Adipose tissue (tissue), 3 donors: ENCODE results near the gene LINC00305. TPM values are rescaled to one million over a fixed set of nuclear protein-coding genes. Genes with fewer than 3 reads are reported as not detected.

Experiments used
- H3K27ac ChIP-seq: one replicate; pipeline ENCODE4 v1.5.1; 2013; ENCODE audit warnings: low read depth, low read length
- WGBS, 3 donors: extraction: QIAGEN DNeasy Blood & Tissue Kit; methylation state at CpG; one replicate each; pipeline ENCODE4 v1.1.7; 2013; 5-methylcytosine and 5-hydroxymethylcytosine counted together
- polyA plus RNA-seq, 3 donors: library from polyadenylated mRNA; stranded (reverse); fragments of 200-250 nt; gene quantifications; one replicate each; pipeline ENCODE4 v1.2.3, GENCODE V29; 2013
- donor health status: healthy with polysubstance abuse.
- donor health status: Bipolar disorder and iron deficiency.
- donor health status: healthy.

Gene LINC00305
- polyA plus RNA-seq, result not detected

DNA sequence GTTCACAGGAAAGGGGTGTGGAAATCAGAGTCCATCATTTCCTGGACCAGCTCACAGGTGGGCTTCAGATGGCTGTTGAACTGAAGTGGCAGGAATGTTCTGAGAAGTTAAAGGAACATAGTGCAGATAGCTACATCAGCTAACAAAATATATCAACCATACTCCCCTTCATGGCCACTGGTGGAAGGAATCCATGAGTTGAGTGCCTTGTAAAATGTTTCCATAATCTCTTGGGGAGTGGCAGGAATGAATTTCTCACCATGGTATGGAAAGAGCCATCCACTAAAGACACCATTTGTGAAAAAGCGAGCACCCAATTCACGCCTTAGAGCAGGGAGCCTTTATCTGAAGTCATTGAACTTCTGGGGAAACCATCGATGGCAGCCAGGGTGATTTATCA, at the start of gene LINC00305:
TSS of gene LINC00305 (minus strand) at position 101 of the 400 bp plus-strand sequence.
- 67 to 86% (median 79%) methylated on average over 3 of the region's 3 CpGs for WGBS, 3 donors

DNA sequence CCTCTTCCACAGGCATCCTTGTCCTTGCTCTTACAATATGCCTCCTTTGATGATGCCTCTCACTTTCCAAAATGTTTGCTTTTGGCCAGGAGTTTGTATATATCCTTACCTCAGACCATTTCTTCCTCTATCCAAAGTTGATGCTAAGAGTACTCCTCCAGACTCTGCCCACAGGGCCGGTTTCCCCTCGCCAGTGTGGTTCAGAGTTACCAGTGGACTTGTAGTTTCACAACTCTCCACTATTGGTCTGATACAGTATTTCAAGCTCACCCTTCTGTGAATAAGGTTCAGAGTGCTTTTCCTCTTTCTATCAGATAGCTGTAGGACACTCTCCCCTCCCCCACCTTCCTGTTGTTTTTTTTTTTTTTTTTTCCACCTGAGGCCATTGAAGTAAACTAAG, 42.2 kb upstream of the LINC00305 start:
- 81 to 89% (median 86%) methylated on average over 2 of the region's 2 CpGs for WGBS, 3 donors

More for the DNA sequence above, at the start of gene LINC00305:
- H3K27ac ChIP-seq, result no peak within 1 kb of the TSS

DNA sequence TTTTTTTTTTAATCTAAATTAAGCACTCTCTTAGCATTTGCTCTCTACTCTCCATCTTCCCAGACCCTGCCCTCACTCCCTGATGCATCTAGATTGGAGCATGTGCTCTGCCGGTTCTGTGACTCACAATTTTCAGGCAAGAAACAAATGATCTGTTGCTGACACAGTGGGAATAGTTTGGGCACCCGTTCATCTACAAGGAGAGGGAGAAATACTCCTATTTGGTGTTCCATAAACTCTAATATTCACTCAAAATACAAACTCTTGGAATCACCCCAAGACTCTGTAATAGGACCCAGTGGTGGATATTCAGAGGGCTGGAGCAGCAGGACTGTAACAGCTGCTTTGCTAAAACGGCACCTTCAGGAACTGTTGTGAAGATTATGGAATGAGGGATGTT, 37.1 kb upstream of the LINC00305 start:
- no peak overlapping the region for H3K27ac ChIP-seq
- 58 to 60% (median 60%) methylated on average over 3 of the region's 3 CpGs for WGBS, 3 donors

More for the DNA sequence above, 42.2 kb upstream of the LINC00305 start:
- no peak overlapping the region for H3K27ac ChIP-seq

DNA sequence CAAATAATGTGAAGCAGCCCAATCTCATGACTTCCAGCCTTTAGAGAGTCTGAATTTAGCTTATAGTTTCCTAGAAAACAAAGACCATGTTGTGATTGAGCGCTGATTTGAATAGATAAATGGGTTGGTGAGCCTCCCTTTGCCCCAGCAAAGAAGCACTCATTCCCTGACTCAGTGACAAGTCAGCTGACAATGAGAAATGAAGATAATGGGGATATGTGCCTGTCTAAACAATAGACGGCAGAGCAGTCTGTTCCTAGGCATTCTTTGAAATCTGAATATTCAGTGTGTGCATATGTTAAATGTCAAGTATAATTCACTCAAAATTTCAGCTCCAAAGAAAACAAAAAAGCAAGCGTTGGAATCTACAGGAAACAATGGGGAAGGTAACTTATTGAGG, 34.8 kb upstream of the LINC00305 start:
- 62 to 73% (median 71%) methylated on average over 3 of the region's 3 CpGs for WGBS, 3 donors
- no peak overlapping the region for H3K27ac ChIP-seq

DNA sequence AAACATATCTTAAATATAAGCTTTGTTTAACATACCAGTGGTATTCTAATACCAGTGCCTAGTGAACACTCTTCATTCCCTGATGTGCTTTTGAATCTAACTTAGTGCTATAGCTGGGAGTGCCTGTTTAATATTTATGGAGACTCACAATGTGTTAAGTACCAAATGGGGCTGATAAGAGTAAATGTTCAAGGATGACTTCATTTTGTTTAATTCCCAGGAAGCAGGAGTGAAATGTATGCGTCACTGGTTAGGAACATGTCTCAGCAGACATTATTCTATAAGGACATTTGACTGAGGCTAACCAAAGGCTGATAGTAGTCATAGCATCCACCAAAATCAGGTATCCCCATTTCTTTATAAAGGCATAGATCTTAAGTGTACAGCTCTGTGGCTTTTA, 31.7 kb upstream of the LINC00305 start:
- no peak overlapping the region for H3K27ac ChIP-seq
- 74 to 78% (median 77%) methylated on average over 1 of the region's 1 CpG for WGBS, 3 donors

DNA sequence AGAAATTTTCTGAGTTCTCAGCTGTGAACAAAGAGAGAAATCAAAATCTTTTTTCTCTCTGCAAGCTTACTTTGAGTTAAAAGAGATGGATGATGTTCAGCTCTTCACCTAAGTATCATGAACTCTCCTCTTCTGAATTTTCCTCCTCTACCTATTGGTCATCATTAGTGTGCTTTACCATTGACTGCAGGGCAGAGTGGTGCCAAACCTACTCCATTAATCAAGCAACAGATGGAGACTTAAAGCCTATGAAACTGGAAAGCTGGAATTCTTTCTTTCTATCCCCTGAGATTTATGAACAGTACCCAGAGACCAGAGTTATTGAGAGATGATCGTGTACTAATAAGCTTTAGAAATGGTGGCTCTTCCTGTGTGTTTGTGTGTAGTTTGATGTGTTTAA, 31.3 kb upstream of the LINC00305 start:
- 50 to 72% (median 61%) methylated on average over 1 of the region's 1 CpG for WGBS, 3 donors
- no peak overlapping the region for H3K27ac ChIP-seq

DNA sequence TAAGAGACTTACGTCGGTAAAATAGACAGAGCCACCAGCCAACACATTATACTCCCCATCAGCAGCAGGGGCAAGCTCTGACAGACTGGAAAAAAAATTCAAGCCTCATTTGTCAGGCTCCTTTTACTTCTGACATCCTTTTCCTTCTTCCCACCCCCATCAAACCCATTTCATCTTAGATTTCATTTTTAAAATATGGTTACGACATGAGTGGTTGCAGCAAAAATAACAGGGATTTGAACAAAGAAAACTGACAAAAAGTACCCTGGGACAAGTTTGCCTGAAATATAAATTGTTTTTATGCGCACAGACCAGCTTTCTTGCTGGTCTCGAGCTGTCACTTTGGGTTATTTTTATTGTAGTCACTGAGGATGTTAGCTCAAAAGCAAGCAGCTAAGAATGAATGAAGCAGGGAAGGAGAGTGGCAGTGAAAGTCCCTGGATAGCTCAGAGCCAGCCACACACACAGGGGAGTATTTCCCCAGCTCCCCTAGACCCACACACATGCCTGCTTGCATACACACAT, 30.7 kb upstream of the LINC00305 start:
- 79 to 89% (median 86%) methylated on average over 5 of the region's 5 CpGs for WGBS, 3 donors
- no peak overlapping the region for H3K27ac ChIP-seq

DNA sequence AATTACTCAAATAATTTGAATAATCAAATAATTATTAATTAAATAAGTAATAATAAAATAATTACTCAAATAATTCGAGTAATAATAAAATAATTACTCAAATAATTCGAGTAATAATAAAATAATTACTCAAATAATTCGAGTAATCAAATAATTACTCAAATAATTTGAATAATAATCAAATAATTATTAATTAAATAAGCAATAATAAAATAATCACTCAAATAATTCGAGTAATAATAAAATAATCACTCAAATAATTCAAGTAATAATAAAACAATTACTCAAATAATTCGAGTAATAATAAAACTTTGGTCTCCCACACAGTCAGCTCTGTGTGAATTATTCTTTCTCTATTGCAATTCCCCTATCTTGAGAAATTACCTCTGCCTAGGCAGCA, 30.0 kb upstream of the LINC00305 start:
- WGBS, 3 donors, result 72 to 79% (median 79%) methylated on average over 5 of the region's 5 CpGs
- no peak overlapping the region for H3K27ac ChIP-seq

DNA sequence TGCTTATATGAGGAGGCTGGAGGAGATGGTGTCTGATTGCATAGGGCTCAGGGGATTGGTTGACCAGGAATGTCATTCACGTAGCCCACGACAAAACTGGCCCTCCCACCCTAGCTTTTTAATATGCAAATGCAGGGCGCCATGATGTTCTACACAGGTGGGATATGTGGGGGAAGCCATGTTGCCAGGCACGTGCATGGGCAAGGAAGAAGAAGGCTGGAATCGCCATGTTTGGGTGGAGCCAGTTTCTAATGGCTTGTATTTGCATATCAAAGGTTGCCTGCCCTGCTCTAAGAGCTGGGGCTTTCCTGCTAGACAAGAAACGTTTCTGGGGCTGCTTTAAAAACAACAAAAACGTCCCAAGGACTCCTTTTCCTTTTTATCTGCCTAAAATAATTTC, 26.5 kb upstream of the LINC00305 start:
- no peak overlapping the region for H3K27ac ChIP-seq
- WGBS, 3 donors, result 77 to 79% (median 79%) methylated on average over 7 of the region's 7 CpGs

DNA sequence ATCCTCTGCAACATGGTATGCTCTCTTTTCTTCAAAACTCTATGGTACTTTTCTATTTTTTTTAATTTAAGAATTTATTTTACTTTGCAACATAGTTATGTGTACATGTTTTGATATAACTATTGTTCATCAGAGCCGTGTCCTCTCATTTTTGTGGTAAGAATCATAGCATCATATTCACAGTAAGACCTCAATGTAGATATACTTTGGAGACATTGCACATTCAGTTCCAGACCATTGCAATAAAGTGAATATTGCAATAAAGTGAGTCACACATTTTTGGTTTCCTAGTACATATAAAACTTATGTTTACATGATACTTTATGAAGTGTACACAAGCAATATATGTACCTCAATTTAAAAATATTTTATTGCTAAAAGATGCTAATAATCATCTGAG, 22.7 kb upstream of the LINC00305 start:
- H3K27ac ChIP-seq, result no peak overlapping the region
- whole genome bisulfite sequencing, 3 donors, result 32 to 97% (median 93%) methylated on average over 1 of the region's 1 CpG

DNA sequence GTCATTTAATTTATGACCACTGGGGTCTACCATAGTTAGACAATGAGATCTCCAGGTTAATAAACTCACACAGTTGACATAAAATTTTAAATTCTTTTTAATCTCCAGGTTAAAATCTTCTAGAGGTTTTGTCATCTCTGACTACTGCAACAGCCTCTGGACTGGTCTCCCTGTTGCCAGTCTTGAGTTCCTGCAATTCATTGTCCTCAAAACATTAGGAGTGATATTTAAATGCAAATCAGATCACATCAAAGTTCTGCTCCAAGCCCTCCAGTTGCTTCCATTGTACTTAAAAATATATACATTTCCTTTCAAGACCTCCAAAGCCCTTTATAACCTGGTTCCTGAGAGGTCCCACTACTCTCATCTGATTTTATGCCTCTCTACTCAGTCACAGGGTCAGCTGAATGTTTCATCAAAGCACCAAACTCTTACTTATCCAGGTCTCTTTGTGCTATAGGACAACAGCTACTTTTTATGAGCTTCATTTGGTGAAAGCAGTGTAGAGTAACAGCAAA, 18.6 kb upstream of the LINC00305 start:
- H3K27ac ChIP-seq, result no peak overlapping the region

DNA sequence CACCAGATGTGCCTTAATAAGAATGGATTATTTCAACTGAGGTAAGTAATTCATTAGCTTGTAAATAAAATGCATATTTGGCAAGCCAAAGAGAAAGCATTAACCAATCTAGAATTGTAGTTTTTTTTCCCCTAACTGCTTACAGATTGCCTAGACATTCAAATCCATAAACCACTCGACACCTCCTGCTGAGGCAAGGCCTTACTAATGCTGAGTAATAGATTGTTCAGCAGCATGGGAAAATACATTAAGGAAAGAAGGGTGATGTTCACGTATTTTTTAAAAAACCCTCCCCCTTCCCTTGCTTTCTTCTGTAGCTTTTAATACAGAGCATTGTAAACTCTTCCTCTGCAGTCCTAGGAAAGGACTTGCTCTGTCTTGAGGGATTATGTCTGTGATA, 17.0 kb upstream of the LINC00305 start:
- WGBS, 3 donors, result 42 to 61% (median 53%) methylated on average over 2 of the region's 2 CpGs

DNA sequence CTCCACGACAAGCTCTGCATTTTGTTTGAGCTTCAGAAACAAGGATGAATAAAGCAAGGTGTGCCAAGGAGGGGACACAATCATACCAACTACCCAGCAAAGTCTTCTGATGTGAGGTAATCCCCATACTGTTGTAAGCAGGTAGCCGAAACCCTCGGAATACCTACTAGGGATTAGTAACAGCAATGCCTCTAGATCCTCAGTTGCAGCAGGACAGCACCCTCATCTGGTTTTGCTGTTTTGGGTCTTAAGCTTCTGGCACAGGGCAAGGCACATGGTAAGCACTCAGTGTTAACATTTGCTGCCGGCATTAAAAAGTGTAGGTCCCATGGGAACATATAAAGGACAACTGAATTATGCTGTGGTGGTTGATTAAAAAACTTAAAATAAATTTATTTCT, 16.0 kb upstream of the LINC00305 start:
- 86 to 90% (median 90%) methylated on average over 4 of the region's 4 CpGs for WGBS, 3 donors
- H3K27ac ChIP-seq, result no peak overlapping the region

More for the DNA sequence above, 17.0 kb upstream of the LINC00305 start:
- no peak overlapping the region for H3K27ac ChIP-seq

DNA sequence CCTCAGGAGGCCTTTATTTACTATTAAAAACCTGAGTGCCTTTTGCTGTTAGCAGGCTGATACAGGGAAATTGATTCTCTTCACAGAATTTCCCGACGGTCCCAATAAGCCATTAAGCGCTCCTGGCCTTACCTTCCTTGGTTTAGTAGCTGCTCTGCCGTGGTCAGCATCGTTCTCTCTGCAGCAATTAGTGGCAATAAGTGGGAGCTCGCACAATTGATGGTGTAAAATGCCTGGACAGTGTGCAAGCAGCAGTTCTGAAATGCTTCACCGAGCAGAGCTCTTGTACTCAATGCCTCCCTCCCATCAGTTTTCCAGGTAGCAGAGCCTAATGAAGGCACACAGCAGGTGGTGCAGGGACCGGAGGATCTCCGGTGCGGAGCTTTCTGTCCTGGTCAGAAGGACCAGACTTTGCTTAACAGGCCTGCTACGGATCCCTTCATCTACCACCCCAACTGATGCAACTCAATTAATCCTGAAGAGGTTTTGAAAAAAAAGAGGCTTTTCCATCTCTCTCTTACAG, 1.1 kb upstream of the LINC00305 start:
- H3K27ac ChIP-seq, result no peak overlapping the region
- WGBS, 3 donors, result 81 to 88% (median 86%) methylated on average over 11 of the region's 11 CpGs

DNA sequence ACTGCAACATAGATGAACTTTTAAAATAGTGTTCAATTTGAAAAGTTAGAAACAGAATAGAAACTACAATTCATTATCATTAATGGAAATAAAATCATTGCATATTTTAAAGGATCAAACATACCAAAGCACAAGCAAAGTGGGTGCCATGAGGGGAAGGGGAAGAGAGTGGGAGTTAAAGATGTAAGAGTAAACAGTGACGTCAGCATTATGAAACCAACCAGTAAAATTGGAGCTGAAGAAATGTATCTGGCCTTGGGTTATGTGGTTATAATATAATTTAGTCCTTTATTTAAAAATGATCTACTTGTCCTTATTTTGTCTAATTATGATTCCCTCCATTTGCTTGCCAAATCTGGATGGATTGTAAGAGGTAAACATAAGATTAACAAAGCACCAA, 6.0 kb downstream of the LINC00305 start:
- WGBS, 3 donors, result 88 to 90% (median 88%) methylated on average over 1 of the region's 1 CpG

DNA sequence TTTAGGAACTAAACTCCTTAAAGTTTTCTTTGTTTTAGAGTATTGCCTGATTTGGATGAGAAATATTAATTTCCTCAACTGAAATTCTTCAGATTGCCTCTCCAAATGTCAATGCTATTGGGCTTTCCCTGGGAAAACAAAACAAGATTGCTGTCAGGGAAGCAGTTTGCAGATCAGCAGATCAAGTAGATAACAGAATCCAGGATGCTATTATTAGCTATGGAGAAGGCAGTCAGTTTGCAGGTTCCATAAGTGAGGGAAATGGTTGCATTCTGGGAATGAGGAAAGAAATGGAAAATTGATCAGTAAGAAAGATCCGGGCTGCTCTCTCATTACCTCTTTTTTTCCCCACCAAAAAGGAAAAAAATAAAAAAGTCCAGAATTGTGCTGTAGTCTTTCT, 11.0 kb downstream of the LINC00305 start:
- H3K27ac ChIP-seq, result no peak overlapping the region
- 40 to 84% (median 74%) methylated on average over 1 of the region's 1 CpG for WGBS, 3 donors

More for the DNA sequence above, 6.0 kb downstream of the LINC00305 start:
- H3K27ac ChIP-seq, result no peak overlapping the region

DNA sequence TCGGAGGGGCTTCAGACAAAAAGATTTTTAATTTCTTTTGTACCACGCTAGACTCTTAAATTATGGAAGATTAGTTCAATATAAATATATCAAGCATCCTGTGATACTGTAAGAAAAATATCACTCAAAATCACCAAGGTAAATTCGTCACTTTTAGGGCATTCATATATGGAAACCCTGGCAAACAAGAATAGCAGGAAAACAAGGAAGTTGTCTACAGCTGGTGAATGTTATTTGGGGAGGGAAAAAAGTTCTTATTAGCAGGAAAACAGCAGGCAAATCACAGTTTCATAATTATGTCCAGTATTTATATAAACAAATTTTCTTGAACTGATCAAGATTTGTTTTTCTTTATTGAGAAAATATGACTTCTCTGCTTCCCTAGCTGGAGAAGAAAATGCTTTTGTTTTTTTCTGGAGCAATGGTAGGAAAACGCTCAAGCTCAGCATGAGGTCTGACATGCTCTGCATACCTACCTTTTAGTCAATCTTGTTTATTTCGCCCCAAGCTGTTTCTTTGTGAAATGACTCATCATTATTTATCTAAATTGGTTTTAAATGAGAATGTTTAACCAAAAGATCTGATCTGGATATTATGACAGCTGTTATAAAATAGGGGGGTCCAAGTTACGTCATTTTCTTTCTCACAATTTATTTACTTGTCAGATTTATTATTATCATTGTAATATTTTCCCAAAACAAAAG, 14.7 kb downstream of the LINC00305 start:
- 62 to 88% (median 83%) methylated on average over 6 of the region's 6 CpGs for WGBS, 3 donors
- no peak overlapping the region for H3K27ac ChIP-seq

DNA sequence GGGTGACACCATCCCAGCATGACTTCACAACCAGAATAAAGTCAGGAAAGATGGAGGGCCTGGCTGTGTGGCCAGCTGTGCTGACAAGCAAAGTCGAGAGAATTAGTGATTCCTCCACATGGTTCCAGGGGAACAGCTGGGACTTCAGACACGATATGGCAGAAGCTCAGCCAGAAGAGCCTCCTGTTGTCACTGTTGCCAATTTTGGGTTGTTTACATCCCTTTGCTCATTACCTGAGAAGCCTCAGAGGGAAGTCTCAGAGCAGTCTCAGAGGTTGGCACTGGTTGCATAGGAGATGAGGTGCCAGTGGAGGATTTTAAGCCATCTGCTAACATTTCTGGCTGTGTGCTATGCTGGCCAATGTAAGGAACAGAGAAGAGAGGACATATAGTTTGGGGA, 16.0 kb downstream of the LINC00305 start:
- 68 to 83% (median 75%) methylated on average over 2 of the region's 2 CpGs for WGBS, 3 donors
- H3K27ac ChIP-seq, result no peak overlapping the region

DNA sequence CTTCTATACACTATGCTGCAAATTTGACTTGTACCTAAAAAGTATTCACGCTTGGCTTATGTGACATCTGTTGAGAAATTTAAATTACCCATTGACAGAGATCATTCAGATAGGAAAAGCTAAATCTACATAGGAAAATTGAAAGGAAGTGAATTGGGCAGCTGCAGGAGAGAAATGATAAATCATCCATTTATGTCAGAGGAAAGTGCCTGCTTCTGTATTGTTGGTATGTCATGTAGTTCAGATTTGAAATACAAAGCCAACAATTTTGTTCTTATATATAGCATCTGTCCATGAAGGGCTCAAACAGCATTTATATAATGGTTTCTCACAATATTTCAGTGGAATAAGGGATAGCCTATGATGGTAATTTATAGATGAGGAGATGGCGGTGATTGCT, 17.6 kb downstream of the LINC00305 start:
- H3K27ac ChIP-seq, result no peak overlapping the region
- WGBS, 3 donors, result 91 to 96% (median 94%) methylated on average over 2 of the region's 2 CpGs

DNA sequence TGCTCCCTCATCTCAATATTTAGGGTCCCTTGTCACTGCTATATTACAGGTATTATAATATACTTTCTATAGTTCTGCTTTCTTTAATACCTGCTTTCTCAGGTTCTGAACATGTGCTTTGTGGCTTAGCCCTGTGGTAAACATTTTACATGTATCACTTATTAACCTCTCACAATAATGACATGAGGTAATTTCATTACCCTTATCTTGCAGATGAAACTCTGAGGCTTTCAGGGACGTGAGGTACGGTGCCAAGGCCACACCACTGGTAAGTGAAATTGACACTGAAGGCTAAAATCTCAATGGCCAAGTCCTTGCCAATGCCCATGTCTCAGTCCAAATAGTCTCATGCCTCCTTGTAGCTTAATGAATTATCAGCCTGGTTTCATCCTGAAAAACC, 21.7 kb downstream of the LINC00305 start:
- 38 to 91% (median 83%) methylated on average over 2 of the region's 2 CpGs for WGBS, 3 donors
- no peak overlapping the region for H3K27ac ChIP-seq
